Measurements from ENCODE around the gene MRTO4. TPM values are rescaled to one million over a fixed set of nuclear protein-coding genes. Genes with fewer than 3 reads are reported as not detected.

The MRTO4 gene
- total RNA-seq, 2 donors from 2014 or later, result 60.4 to 83.6 TPM

Other genes with a start within 250 kb of the MRTO4 start
- gene UBR4, start 41.5 kb upstream of the MRTO4 start, total RNA-seq, result 100 to 1,000 TPM; 156 to 199 TPM
- gene EMC1, start 281 bp upstream of the MRTO4 start, total RNA-seq, result 10 to 100 TPM; 42.2 to 44.4 TPM
- gene AKR7A3, start 37.0 kb downstream of the MRTO4 start, total RNA-seq, result under 1 TPM; 0.68 to 0.93 TPM
- gene AKR7A2, start 60.3 kb downstream of the MRTO4 start, total RNA-seq, result 10 to 100 TPM; 42.9 to 50.2 TPM
- 1 to 10 TPM; 6.7 to 7.2 TPM for gene SLC66A1, start 60.5 kb downstream of the MRTO4 start, total RNA-seq
- 100 to 1,000 TPM; 404 to 419 TPM for gene CAPZB, start 233.7 kb downstream of the MRTO4 start, total RNA-seq

All from activated naive CD4-positive, alpha-beta T cell treated with anti-CD3 and anti-CD28 coated beads, Interleukin-2, amount 50 U/mL, for 72 hours (primary cell).